ENCODE data around the gene FITM2. TPM values are rescaled to one million over a fixed set of nuclear protein-coding genes. Genes with fewer than 3 reads are reported as not detected.
"Not testable (repeated sequence)": the region's sequence is repeated elsewhere in the genome, so short reads cannot be mapped to it uniquely, and the experiment has no call there.

Gene FITM2
- total and polyA plus RNA-seq, 7 donors = 4.5 to 15.7 (median 12.0) TPM

DNA sequence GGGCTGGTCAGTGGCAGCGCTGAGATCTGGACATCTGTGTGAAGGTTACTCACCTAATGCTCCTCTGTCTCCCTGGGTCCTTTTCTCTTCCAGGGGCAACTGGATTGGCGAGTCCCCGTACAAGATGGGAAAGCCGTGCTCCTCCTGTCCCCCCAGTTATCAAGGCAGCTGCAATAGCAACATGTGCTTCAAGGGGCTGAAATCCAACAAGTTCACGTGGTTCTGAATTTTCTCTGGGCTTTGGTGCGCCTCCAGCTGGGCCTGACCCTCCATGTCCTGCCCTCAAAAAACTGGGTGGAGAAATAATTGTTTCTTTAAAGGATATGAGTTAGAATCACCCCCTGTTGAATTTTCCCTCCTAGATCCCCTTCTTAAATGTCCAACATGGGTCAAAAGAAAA is 39.6 kb upstream of the FITM2 start:
- WGBS, 3 donors = 47 to 64% (median 61%) methylated on average over 6 of the region's 6 CpGs
- no peak for ATAC-seq
- intact Hi-C loops (cut with DNase I) = no loop called here
- no peak for DNase-seq
- Histone ChIP-seq H3K4me3 (no peak overlapping the region), H3K4me1 (no peaks in the 10 kb centered on the region), H3K27ac (no peak overlapping the region), H3K27me3 (ENCODE audit: insufficient read depth in 3 of 3, low read length in 2 of 3) (peaks cover 0 to 17% (median 0%) of the 10 kb centered on the region in 3 donors), H3K36me3 (ENCODE audit: insufficient read depth in 1 of 2, low read depth in 1 of 2) (no peaks in the 10 kb centered on the region), H3K9me3 (no peaks in the 10 kb centered on the region)
- TF ChIP-seq, protein P1, sequence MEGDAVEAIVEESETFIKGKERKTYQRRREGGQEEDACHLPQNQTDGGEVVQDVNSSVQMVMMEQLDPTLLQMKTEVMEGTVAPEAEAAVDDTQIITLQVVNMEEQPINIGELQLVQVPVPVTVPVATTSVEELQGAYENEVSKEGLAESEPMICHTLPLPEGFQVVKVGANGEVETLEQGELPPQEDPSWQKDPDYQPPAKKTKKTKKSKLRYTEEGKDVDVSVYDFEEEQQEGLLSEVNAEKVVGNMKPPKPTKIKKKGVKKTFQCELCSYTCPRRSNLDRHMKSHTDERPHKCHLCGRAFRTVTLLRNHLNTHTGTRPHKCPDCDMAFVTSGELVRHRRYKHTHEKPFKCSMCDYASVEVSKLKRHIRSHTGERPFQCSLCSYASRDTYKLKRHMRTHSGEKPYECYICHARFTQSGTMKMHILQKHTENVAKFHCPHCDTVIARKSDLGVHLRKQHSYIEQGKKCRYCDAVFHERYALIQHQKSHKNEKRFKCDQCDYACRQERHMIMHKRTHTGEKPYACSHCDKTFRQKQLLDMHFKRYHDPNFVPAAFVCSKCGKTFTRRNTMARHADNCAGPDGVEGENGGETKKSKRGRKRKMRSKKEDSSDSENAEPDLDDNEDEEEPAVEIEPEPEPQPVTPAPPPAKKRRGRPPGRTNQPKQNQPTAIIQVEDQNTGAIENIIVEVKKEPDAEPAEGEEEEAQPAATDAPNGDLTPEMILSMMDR (IDR thresholded peaks at IDR 0.05) = no peak

- intact Hi-C loops (cut with DNase I) = no loop called here
- TF ChIP-seq, protein P1 (IDR thresholded peaks at IDR 0.05) = no peak
- no peak overlapping the region for H3K4me3 ChIP-seq
- DNase-seq (no peak), ATAC-seq (no peak)
- WGBS, 3 donors = 72 to 83% (median 82%) methylated on average over 3 of the region's 3 CpGs
- H3K27ac ChIP-seq = no peak overlapping the region
- no peaks in the 10 kb centered on the region for H3K9me3 ChIP-seq
- no peaks in the 10 kb centered on the region for H3K4me1 ChIP-seq
- H3K27me3 ChIP-seq (ENCODE audit: insufficient read depth in 3 of 3, low read length in 2 of 3) = peaks cover 0 to 17% (median 2%) of the 10 kb centered on the region in 3 donors
- no peaks in the 10 kb centered on the region for H3K36me3 ChIP-seq (ENCODE audit: insufficient read depth in 1 of 2, low read depth in 1 of 2)
Observed at GRCh38 chr20:44349349-44349748, 38.3 kb upstream of the FITM2 start.

DNA sequence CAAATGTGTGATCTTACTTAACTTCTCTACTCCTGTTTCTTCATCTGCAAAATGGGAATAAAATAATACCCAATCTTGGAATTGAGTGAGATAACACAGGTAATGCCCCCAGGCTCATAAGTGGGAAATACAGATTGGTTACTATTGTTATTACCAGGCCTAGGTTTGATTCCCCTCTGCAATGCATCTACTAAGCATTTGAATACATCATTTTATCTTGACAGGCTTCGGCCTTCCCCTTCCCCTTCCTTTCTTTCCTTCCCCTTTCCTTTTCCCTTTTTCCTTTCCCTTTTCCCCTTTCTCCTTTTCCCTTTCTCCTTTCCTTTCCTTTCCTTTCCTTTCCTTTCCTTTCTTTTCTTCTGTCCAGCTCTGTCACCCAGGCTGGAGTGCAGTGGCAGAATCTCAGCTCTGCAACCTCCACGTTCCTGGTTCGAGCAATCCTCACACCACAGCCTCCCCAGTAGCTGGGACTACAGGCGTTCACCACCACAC is 37.2 kb upstream of the FITM2 start:
- intact Hi-C loops (cut with DNase I) = no loop called here

GRCh38 chr20:44345941-44346340 is 34.9 kb upstream of the FITM2 start:
- intact Hi-C loops (cut with DNase I); DNase-seq; ATAC-seq; H3K27me3 ChIP-seq (ENCODE audit: insufficient read depth in 3 of 3, low read length in 2 of 3); H3K27ac ChIP-seq; H3K36me3 ChIP-seq (ENCODE audit: insufficient read depth in 1 of 2, low read depth in 1 of 2); H3K9me3 ChIP-seq; H3K4me3 ChIP-seq; H3K4me1 ChIP-seq: not testable (repeated sequence)
- WGBS, 3 donors = 83 to 90% (median 87%) methylated on average over 10 of the region's 10 CpGs

More for the DNA sequence above, 37.2 kb upstream of the FITM2 start:
- no peaks in the 10 kb centered on the region for H3K36me3 ChIP-seq (ENCODE audit: insufficient read depth in 1 of 2, low read depth in 1 of 2)
- H3K27me3 ChIP-seq (ENCODE audit: insufficient read depth in 3 of 3, low read length in 2 of 3) = peaks cover 0 to 12% (median 2%) of the 10 kb centered on the region in 3 donors
- ATAC-seq (no peak), DNase-seq (no peak)
- H3K9me3 ChIP-seq = no peaks in the 10 kb centered on the region
- H3K4me3 ChIP-seq = no peak overlapping the region
- 81 to 92% (median 84%) methylated on average over 4 of the region's 4 CpGs for WGBS, 3 donors
- no peak overlapping the region for H3K27ac ChIP-seq
- TF ChIP-seq, protein P1 (IDR thresholded peaks at IDR 0.05) = no peak
- H3K4me1 ChIP-seq = no peaks in the 10 kb centered on the region

- ATAC-seq (no peak), DNase-seq (no peak)
- no peaks in the 10 kb centered on the region for H3K9me3 ChIP-seq
- TF ChIP-seq, protein P1 (IDR thresholded peaks at IDR 0.05) = no peak
- no peaks in the 10 kb centered on the region for H3K4me1 ChIP-seq
- peaks cover 0 to 8% (median 2%) of the 10 kb centered on the region in 3 donors for H3K27me3 ChIP-seq (ENCODE audit: insufficient read depth in 3 of 3, low read length in 2 of 3)
- intact Hi-C loops (cut with DNase I) = no loop called here
- 82 to 88% (median 88%) methylated on average over 8 of the region's 8 CpGs for WGBS, 3 donors
- no peak overlapping the region for H3K27ac ChIP-seq
- no peaks in the 10 kb centered on the region for H3K36me3 ChIP-seq (ENCODE audit: insufficient read depth in 1 of 2, low read depth in 1 of 2)
- H3K4me3 ChIP-seq = no peak overlapping the region
Observed at GRCh38 chr20:44345147-44345546, 34.1 kb upstream of the FITM2 start.
